Esophagus (tissue), 2 donors: ENCODE data around the gene KIRREL3. TPM values are rescaled to one million over a fixed set of nuclear protein-coding genes. Genes with fewer than 3 reads are reported as not detected.

Experiments used
- H3K27ac ChIP-seq, 2 donors: one replicate each; pipeline ENCODE4 v1.5.1; 2013; ENCODE audit warnings: low read depth in 2 of 2, mild to moderate bottlenecking in 2 of 2, inconsistent platforms in 1 of 2, low read length in 1 of 2, moderate library complexity in 1 of 2
- H3K27me3 ChIP-seq, 2 donors: one replicate each; pipeline ENCODE4 v1.6.1; 2013; ENCODE audit warnings: low read length in 2 of 2, control low read depth in 1 of 2, mild to moderate bottlenecking in 1 of 2; ENCODE audit not compliant: insufficient read depth in 2 of 2, control insufficient read depth in 1 of 2
- H3K36me3 ChIP-seq, 2 donors: one replicate each; pipeline ENCODE4 v1.6.1; 2013; ENCODE audit warnings: low read length in 1 of 2; ENCODE audit not compliant: control insufficient read depth in 2 of 2, insufficient read depth in 2 of 2
- H3K4me1 ChIP-seq, 2 donors: one replicate each; pipeline ENCODE4 v1.6.1; 2013; ENCODE audit warnings: low read length in 1 of 2; ENCODE audit not compliant: control insufficient read depth in 2 of 2, insufficient read depth in 2 of 2
- H3K4me3 ChIP-seq, 2 donors: one replicate each; pipeline ENCODE4 v1.5.1; 2013; ENCODE audit warnings: low read length in 2 of 2, mild to moderate bottlenecking in 2 of 2, low read depth in 1 of 2, moderate library complexity in 1 of 2
- H3K9me3 ChIP-seq, 2 donors: one replicate each; pipeline ENCODE4 v1.6.1; 2013; ENCODE audit warnings: mild to moderate bottlenecking in 2 of 2, low read depth in 1 of 2, low read length in 1 of 2, moderate library complexity in 1 of 2; ENCODE audit not compliant: control insufficient read depth in 2 of 2, insufficient read depth in 1 of 2
- WGBS, 2 donors: extraction: QIAGEN DNeasy Blood & Tissue Kit; methylation state at CpG; one replicate each; pipeline ENCODE4 v1.1.7; 2013; 5-methylcytosine and 5-hydroxymethylcytosine counted together
- polyA plus RNA-seq, 2 donors: library from polyadenylated mRNA; stranded (reverse); fragments of 200-250 nt; gene quantifications; one replicate each; pipeline ENCODE4 v1.2.3, GENCODE V29; 2013
- donor health status: healthy with polysubstance abuse.
- donor health status: Bipolar disorder and iron deficiency.

Gene KIRREL3
- polyA plus RNA-seq, 2 donors, result 0.05 to 0.12 TPM

DNA sequence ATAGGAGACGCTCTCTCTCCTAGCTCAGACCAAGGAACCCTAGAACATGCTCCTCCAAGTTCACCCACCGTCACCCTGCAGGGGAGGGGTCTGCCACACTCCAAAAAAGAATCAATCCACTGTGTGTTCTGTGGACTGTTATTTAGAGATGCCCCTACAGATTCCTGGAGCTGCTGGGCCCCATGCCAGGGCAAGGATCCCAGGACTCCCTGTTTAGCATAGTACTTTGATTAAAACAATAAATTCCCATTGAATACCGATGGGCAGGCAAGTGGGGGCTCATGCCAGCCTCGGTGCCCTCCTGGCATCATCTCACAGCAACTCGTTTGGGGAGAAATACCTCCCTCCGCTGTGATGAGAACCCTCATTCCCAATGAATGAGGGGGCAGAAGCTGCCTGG, 397.6 kb downstream of the KIRREL3 start:
- H3K36me3 ChIP-seq, result no peaks in the 10 kb centered on the region
- WGBS, 2 donors, result 56 to 57% methylated on average over 6 of the region's 6 CpGs
- no peaks in the 10 kb centered on the region for H3K9me3 ChIP-seq
- H3K27ac ChIP-seq, result no peak overlapping the region
- no peaks in the 10 kb centered on the region for H3K4me1 ChIP-seq
- H3K27me3 ChIP-seq, result no peaks in the 10 kb centered on the region
- no peak overlapping the region for H3K4me3 ChIP-seq

DNA sequence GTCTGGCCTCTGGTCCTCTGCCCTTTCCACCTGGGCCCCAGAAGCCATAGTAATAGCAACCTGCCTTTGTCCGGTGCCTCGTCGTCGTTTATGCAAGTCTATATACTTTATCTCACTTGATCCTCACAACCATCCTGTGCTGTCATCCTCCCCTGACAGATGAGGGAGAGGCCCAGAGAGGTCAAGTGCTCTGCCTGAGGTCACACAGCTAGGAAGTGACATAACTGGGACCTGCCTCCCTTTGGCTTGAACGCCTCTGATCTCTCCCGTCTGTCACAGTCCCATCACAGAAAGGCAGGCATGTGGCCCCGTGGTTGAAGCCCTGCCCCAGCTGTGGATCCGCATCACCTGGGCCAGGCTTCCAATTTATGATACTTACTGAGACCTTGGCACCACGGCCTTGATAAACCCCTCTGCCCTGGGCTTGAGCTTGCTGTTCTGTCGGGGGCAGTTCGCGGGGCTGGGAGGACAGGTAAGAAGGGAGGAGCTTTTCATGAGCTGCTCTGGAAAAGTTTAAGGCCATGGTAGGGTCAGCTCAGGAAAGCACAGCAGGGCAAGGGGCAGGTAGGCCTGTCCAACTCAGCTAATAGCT, 398.1 kb downstream of the KIRREL3 start:
- Histone ChIP-seq H3K4me3 (no peak overlapping the region), H3K36me3 (no peaks in the 10 kb centered on the region), H3K4me1 (no peaks in the 10 kb centered on the region), H3K27me3 (no peaks in the 10 kb centered on the region), H3K27ac (no peak overlapping the region), H3K9me3 (no peaks in the 10 kb centered on the region)
- 66 to 79% methylated on average over 12 of the region's 12 CpGs for WGBS, 2 donors

DNA sequence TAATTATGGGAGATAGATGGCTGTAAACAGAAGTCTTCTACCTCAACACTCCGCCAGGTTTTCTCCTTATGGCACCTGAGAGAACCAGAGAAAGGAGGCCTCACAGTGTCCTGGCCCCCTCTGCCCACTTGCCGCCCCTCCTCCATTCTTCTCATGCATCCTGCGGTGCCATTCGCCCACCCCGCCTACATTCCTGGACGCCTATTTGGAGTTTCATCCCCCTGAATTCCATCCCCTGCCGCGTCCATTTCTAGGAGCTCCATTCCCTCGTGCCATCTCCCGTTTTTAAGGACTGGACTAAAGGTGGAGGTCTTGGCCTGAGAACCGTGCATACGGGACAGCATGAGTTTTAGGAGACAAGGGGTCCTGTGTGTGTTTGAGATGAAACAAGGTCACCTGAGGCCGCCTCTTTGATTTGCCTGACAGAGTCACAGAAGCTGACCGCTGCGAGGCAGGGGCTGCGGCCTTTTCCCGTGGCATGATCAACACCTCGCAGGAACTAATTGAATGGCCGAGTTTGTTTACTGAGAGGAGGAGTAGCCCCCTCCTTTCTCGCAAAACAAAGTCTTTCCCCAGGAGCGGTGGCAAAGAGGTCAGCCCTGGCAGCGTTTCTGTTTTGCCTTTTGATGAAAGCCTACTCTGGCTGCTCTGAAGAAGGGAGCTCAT, 398.9 kb downstream of the KIRREL3 start:
- H3K4me1 ChIP-seq, result no peaks in the 10 kb centered on the region
- WGBS, 2 donors, result 60 to 69% methylated on average over 22 of the region's 22 CpGs
- no peaks in the 10 kb centered on the region for H3K9me3 ChIP-seq
- H3K27me3 ChIP-seq, result peaks cover 0 to 3% of the 10 kb centered on the region in 2 donors
- no peaks in the 10 kb centered on the region for H3K36me3 ChIP-seq
- no peak overlapping the region for H3K4me3 ChIP-seq
- H3K27ac ChIP-seq, result no peak overlapping the region

DNA sequence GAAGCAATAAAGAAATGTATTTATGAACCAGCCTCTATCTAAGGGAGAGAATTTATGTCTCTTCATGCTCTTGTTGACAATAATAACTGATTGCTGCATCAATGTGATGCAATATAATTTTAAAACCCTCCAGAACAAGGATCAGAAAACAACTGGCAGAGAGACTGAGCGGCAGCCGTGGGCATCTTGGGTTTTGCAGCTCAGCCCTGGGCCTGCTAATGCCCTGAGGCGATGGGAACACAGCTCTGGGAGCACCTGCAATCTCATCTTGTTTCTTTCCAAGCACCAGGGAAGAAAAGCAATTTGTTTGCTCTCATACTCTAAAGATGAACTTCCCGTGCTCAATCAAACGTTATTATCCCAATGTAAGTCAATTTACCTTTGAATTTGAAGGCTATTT, 399.4 kb downstream of the KIRREL3 start:
- H3K4me1 ChIP-seq, result no peaks in the 10 kb centered on the region
- no peaks in the 10 kb centered on the region for H3K36me3 ChIP-seq
- no peaks in the 10 kb centered on the region for H3K9me3 ChIP-seq
- no peak overlapping the region for H3K27ac ChIP-seq
- no peak overlapping the region for H3K4me3 ChIP-seq
- 71 to 73% methylated on average over 5 of the region's 5 CpGs for WGBS, 2 donors
- H3K27me3 ChIP-seq, result peaks cover 0 to 3% of the 10 kb centered on the region in 2 donors

DNA sequence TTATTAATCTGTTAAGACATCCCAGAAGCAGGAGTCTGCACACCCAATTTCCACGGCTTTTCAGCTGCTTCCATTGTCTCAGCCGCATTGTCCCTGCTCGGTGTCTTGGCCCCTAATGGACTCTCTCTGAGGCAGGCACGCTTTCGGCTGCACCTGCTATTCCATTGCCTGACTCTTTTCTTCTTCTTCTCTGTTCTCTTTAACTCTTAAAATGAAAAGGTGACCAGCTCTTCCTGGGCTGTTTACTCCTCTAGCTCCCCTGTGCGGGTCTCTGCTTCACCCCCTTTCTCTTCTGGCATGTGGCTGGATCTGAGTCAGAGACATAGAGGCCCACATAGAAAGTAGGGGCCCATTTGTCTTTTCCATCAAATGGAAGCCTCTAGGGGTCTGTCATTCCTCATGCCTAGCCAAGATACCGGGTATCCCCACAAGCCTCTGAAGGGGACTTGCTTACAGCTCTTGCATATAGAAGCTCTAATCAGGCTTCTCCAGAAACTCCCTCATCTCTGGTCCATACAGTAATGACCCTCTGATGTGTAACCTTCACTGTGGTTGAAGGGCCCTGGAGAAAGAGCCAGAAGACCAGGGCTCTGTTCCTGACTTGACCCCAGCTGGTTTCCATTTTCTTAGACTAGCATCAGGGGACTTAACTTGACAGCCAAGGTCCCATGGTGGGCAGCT, 401.2 kb downstream of the KIRREL3 start:
- Histone ChIP-seq H3K36me3 (no peaks in the 10 kb centered on the region), H3K27me3 (peaks cover 0 to 3% of the 10 kb centered on the region in 2 donors), H3K27ac (no peak overlapping the region), H3K4me3 (no peak overlapping the region), H3K4me1 (no peaks in the 10 kb centered on the region), H3K9me3 (no peaks in the 10 kb centered on the region)
- WGBS, 2 donors, result 74% methylated on average over 7 of the region's 7 CpGs

DNA sequence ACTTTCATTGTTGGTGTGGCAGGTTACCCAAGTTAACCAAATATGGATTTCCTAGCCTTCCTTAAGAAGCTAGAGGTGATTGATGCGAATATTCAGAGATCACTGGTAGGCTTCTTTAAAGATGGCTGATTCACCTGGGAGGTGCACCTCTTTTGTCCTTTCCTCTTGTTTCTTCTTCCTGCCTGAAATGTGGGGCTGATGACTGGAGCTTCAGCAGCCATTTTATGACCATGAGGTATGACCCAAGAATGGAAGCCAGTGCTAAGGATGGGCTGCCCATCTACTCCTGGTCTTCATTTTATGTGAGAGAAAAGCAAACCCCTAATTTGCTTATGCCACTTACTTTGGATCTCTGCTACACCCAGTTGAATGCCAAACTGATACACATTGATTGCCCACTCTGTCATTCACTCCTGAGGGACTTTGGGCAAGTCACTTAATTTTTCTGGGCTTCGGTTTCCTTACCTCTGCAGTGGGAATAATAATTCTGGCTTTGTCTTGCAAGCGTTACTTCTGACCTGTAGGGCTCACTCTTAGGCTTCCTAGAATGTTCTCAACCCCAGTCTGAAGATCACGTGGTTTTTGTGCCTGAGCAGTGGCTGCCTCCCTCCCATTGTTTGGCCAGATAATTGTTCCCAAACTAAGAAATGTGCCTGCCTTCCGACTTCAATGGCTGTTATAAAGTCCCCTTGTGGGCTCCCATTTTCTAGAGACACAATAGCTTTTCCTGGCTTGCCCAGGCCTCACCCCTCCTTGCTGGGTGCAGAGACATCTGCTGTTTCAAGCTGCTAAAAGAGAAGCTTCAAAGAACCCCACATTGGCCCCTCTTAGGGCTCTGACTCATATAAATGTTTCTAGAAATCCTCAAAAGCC, 402.0 kb downstream of the KIRREL3 start:
- 71 to 78% methylated on average over 5 of the region's 5 CpGs for WGBS, 2 donors
- H3K27me3 ChIP-seq, result peaks cover 0 to 3% of the 10 kb centered on the region in 2 donors

DNA sequence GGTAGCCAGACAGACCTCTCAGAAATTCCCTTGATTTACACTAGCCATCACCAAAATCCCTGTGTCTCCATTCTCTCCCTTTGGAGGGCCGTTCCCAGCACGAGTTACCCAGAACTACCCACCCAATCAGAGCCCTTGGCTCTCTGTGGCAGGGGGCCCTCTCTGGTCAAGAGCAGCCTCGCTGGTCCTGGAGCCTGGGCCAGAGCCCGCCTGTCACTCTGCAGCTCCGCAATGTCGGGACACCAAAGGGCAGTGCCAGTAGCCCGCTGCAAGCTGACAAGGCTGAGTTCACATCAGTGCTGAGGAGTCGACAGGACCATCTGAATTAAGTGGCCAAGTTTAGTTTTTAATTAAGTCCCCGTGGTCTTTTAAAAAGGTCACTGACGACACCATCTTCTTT, 403.5 kb downstream of the KIRREL3 start:
- H3K36me3 ChIP-seq, result no peaks in the 10 kb centered on the region
- 75% methylated on average over 10 of the region's 10 CpGs for WGBS, 2 donors

More for the DNA sequence above, 402.0 kb downstream of the KIRREL3 start:
- no peaks in the 10 kb centered on the region for H3K4me1 ChIP-seq
- H3K9me3 ChIP-seq, result no peaks in the 10 kb centered on the region
- no peaks in the 10 kb centered on the region for H3K36me3 ChIP-seq
- H3K27ac ChIP-seq, result no peak overlapping the region
- no peak overlapping the region for H3K4me3 ChIP-seq

DNA sequence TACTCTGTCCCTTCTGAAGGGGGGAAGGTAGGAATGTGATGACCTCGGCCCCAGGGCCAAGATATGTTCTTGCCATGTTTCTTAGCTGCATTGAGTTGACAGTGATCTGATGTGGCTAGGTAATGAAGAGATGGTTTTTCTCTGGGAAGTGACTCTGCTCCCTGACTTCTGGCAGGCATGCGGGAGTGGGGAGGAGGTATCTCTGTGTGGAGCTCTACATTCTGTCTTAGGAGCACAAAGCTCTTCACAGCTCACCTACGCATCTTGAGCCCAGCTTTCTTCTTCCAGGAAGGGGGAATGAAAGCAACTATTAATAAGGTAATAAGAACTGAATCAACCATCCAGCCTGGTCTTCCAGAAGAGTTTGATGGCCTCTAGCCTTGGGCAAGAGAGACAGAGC, 404.1 kb downstream of the KIRREL3 start:
- Histone ChIP-seq H3K27me3 (peaks cover 0 to 3% of the 10 kb centered on the region in 2 donors), H3K9me3 (no peaks in the 10 kb centered on the region), H3K36me3 (no peaks in the 10 kb centered on the region), H3K4me3 (no peak overlapping the region), H3K27ac (no peak overlapping the region), H3K4me1 (no peaks in the 10 kb centered on the region)
- WGBS, 2 donors, result 80 to 90% methylated on average over 3 of the region's 3 CpGs

More for the DNA sequence above, 403.5 kb downstream of the KIRREL3 start:
- H3K27me3 ChIP-seq, result peaks cover 0 to 3% of the 10 kb centered on the region in 2 donors
- no peak overlapping the region for H3K27ac ChIP-seq
- H3K4me1 ChIP-seq, result no peaks in the 10 kb centered on the region
- H3K9me3 ChIP-seq, result no peaks in the 10 kb centered on the region
- H3K4me3 ChIP-seq, result no peak overlapping the region

DNA sequence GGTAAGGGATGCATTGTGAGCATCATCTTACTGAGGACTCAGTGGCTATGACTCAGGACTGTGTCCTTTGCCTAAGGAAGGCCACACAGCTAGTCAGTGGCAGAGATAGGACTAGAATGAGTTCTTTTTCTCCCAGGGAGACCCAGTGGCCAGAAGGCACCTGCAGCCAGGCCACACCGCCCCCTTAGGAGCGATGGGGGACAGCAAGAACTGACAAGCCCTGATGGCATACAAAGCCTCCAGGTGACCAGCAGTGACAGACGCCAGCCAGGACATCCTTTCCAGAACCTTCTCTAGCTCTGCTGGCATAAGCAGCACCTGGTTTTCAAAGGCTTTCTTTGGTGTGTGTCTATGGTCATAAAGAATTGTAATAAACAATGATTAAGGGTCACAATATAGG, 405.0 kb downstream of the KIRREL3 start:
- Histone ChIP-seq H3K27me3 (peaks cover 0 to 3% of the 10 kb centered on the region in 2 donors), H3K4me1 (no peaks in the 10 kb centered on the region), H3K4me3 (no peak overlapping the region), H3K36me3 (no peaks in the 10 kb centered on the region), H3K9me3 (no peaks in the 10 kb centered on the region), H3K27ac (no peak overlapping the region)
- 79 to 84% methylated on average over 3 of the region's 3 CpGs for WGBS, 2 donors
